Parathyroid adenoma (tissue), 2 donors: Measurements from ENCODE around the gene AKIRIN2.
A peak's percentile ranks its signal among the peaks of the same experiment; 100 is the strongest.

Experiments
- H2AFZ ChIP-seq: fragments of 300-600 bp; sonication (generic); one replicate; pipeline ENCODE4 v1.7.0; 2017; ENCODE audit warnings: antibody characterized with exemption, mild to moderate bottlenecking
- H3K27ac ChIP-seq: fragments of 300-600 bp; sonication (generic); one replicate; pipeline ENCODE4 v1.7.0; 2017
- H3K27me3 ChIP-seq: fragments of 300-600 bp; sonication (generic); one replicate; pipeline ENCODE4 v1.7.0; 2017; ENCODE audit warnings: low read length; ENCODE audit not compliant: control insufficient read depth, insufficient read depth
- H3K36me3 ChIP-seq: fragments of 300-600 bp; sonication (generic); one replicate; pipeline ENCODE4 v1.7.0; 2017; ENCODE audit warnings: low read length; ENCODE audit not compliant: control insufficient read depth, insufficient read depth
- H3K4me1 ChIP-seq: fragments of 300-600 bp; sonication (generic); one replicate; pipeline ENCODE4 v1.7.0; 2017; ENCODE audit warnings: control low read depth
- H3K4me2 ChIP-seq: fragments of 300-600 bp; sonication (generic); one replicate; pipeline ENCODE4 v1.7.0; 2017; ENCODE audit warnings: low read length
- H3K4me3 ChIP-seq: fragments of 300-600 bp; sonication (generic); one replicate; pipeline ENCODE4 v1.7.0; 2017; ENCODE audit warnings: low read depth, low read length
- H3K79me2 ChIP-seq: fragments of 300-600 bp; sonication (generic); one replicate; pipeline ENCODE4 v1.7.0; 2017; ENCODE audit warnings: control low read depth
- H3K9ac ChIP-seq: fragments of 300-600 bp; sonication (generic); one replicate; pipeline ENCODE4 v1.7.0; 2017; ENCODE audit warnings: mild to moderate bottlenecking
- H3K9me3 ChIP-seq: fragments of 300-600 bp; sonication (generic); one replicate; pipeline ENCODE4 v1.7.0; 2017; ENCODE audit warnings: low read length; ENCODE audit not compliant: control insufficient read depth
- CTCF ChIP-seq: fragments of 300-600 bp; sonication (generic); IDR thresholded peaks from one replicate; pipeline ENCODE4 v1.7.0; 2017; ENCODE audit warnings: antibody characterized with exemption, mild to moderate bottlenecking
- donor health status: primary hyperparathyroidism.

Gene AKIRIN2

DNA sequence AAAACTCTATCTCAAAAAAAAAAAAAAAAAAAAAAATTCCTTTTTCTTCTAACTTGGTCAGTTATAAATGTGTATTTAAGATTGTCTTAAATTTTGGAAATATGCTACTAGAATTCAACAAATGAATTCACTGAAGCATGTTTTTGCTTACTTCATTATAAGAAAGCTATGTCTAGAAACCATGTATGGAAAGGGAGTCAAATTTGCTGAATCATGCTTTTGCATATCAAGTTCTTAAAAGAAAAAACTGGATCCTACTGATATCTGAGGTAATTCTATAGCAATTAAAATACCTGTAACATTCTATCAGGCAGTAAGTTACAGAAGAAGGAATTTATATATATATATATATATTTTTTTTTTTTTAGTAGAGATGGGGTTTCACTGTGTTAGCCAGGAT lies 27.7 kb downstream of the AKIRIN2 start:
- H2AFZ ChIP-seq: no peak overlapping the region
- H3K27ac ChIP-seq: no peak overlapping the region
- TF ChIP-seq CTCF: no peak
- H3K4me2 ChIP-seq: no peak overlapping the region
- peaks cover 16% of the 10 kb centered on the region for H3K4me1 ChIP-seq
- H3K27me3 ChIP-seq: no peaks in the 10 kb centered on the region
- no peaks in the 10 kb centered on the region for H3K36me3 ChIP-seq
- H3K9ac ChIP-seq: no peak overlapping the region
- H3K4me3 ChIP-seq: no peak overlapping the region
- H3K9me3 ChIP-seq: no peaks in the 10 kb centered on the region
- no peaks in the 10 kb centered on the region for H3K79me2 ChIP-seq

GRCh38 chr6:87673237-87673636 lies 28.8 kb downstream of the AKIRIN2 start:
- Histone ChIP-seq H3K4me2 (no peak overlapping the region), H3K79me2 (no peaks in the 10 kb centered on the region), H2AFZ (no peak overlapping the region), H3K4me1 (peaks cover 16% of the 10 kb centered on the region), H3K27ac (no peak overlapping the region), H3K4me3 (no peak overlapping the region), H3K27me3 (no peaks in the 10 kb centered on the region), H3K36me3 (no peaks in the 10 kb centered on the region), H3K9ac (no peak overlapping the region), H3K9me3 (no peaks in the 10 kb centered on the region)
- TF ChIP-seq CTCF: no peak

- Histone ChIP-seq H3K9ac (no peak overlapping the region), H3K27ac (no peak overlapping the region), H3K4me3 (no peak overlapping the region), H2AFZ (no peak overlapping the region), H3K36me3 (no peaks in the 10 kb centered on the region), H3K4me2 (no peak overlapping the region), H3K4me1 (peaks cover 16% of the 10 kb centered on the region), H3K79me2 (no peaks in the 10 kb centered on the region), H3K27me3 (no peaks in the 10 kb centered on the region), H3K9me3 (no peaks in the 10 kb centered on the region)
- no peak for TF ChIP-seq CTCF
These were observed 29.4 kb downstream of the AKIRIN2 start for GRCh38 chr6:87672641-87673040.

GRCh38 chr6:87671555-87672029 lies 30.4 kb downstream of the AKIRIN2 start:
- Histone ChIP-seq H2AFZ (no peak overlapping the region), H3K4me3 (no peak overlapping the region), H3K4me2 (peak overlapping the region; percentile 25), H3K27me3 (no peaks in the 10 kb centered on the region), H3K9me3 (no peaks in the 10 kb centered on the region), H3K4me1 (peaks cover 16% of the 10 kb centered on the region), H3K9ac (no peak overlapping the region), H3K27ac (peak overlapping the region; percentile 48), H3K36me3 (no peaks in the 10 kb centered on the region), H3K79me2 (no peaks in the 10 kb centered on the region)
- TF ChIP-seq CTCF: no peak

DNA sequence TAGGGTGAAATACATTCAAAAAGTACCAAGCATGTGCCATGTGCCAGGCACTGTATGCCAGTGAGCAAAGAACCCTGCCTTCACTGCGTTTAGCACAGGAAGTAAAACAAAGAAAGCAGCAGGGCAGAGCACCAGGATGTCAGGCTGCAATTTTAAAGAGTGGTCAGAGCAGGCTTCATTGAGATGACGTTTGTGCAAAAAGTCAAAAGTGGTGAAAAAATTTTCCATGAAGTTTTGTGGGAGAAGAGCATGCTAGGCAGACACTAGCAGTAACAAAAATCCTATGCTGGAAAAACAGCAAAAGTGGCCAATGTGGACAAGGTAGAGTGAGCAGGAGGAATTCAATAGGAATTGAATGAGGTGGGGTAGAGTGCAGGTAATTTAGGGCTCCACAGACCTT lies 31.3 kb downstream of the AKIRIN2 start:
- H3K9ac ChIP-seq: no peak overlapping the region
- H3K9me3 ChIP-seq: no peaks in the 10 kb centered on the region
- H3K4me1 ChIP-seq: peaks cover 16% of the 10 kb centered on the region
- no peak overlapping the region for H3K4me3 ChIP-seq
- H3K27me3 ChIP-seq: no peaks in the 10 kb centered on the region
- H3K79me2 ChIP-seq: no peaks in the 10 kb centered on the region
- no peaks in the 10 kb centered on the region for H3K36me3 ChIP-seq
- H3K4me2 ChIP-seq: no peak overlapping the region
- no peak for TF ChIP-seq CTCF
- peak overlapping the region; percentile 48 for H3K27ac ChIP-seq
- no peak overlapping the region for H2AFZ ChIP-seq
